ENCODE measurements around the gene CPXM1. TPM values are rescaled to one million over a fixed set of nuclear protein-coding genes. Genes with fewer than 3 reads are reported as not detected.
A peak's percentile ranks its signal among the peaks of the same experiment; 100 is the strongest.
"Not testable (repeated sequence)": the region's sequence is repeated elsewhere in the genome, so short reads cannot be mapped to it uniquely, and the experiment has no call there.

The CPXM1 gene
- total RNA-seq, 1 donor from 2014 or later: 1.3 TPM

DNA sequence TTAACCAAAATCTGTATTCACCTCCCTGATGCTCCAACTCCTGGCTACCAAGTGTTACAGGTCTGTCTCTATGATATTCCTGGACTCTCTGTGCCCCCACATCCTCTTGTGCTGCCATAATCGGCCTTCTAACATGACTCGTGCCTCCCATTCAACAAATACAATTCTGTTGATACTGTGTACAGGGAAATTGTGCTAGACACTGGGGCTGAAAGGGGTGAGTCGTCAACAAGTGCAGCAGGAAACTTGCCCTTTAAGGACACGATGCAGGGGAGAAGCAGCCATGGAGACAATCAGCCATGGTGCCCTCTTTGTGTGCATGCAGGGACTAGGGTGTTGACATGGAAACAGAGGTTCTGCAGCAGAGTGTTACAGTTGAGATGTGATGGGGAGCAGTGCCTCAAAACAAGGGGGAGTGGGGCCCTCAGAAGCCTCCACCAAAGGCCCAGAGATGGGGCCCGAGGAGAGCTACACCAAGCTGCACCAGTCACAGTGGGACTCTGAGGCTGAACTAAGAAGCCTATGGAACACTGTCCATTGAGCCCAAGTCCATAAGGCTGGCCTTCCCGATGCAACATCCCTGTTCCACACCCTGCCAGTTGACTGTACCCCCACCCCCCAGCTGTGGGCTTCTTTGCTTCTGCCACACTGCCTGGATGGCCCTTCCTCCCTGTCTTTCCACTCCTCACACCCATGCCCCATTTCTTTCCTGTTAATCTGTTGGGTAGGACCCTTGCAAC, 37.0 kb upstream of the CPXM1 start:
- Histone ChIP-seq H3K27me3 (no peaks in the 10 kb centered on the region), H3K9me3 (no peaks in the 10 kb centered on the region), H3K4me3 (no peak overlapping the region), H3K27ac (no peak overlapping the region), H3K36me3 (peaks cover 5% of the 10 kb centered on the region), H3K4me1 (peaks cover 16% of the 10 kb centered on the region)
- DNase-seq (peak; percentile 33), ATAC-seq (no peak)
- intact Hi-C loops (cut with DNase I): no loop called here
- TF ChIP-seq, protein P1, sequence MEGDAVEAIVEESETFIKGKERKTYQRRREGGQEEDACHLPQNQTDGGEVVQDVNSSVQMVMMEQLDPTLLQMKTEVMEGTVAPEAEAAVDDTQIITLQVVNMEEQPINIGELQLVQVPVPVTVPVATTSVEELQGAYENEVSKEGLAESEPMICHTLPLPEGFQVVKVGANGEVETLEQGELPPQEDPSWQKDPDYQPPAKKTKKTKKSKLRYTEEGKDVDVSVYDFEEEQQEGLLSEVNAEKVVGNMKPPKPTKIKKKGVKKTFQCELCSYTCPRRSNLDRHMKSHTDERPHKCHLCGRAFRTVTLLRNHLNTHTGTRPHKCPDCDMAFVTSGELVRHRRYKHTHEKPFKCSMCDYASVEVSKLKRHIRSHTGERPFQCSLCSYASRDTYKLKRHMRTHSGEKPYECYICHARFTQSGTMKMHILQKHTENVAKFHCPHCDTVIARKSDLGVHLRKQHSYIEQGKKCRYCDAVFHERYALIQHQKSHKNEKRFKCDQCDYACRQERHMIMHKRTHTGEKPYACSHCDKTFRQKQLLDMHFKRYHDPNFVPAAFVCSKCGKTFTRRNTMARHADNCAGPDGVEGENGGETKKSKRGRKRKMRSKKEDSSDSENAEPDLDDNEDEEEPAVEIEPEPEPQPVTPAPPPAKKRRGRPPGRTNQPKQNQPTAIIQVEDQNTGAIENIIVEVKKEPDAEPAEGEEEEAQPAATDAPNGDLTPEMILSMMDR (IDR thresholded peaks at IDR 0.05): no peak

DNA sequence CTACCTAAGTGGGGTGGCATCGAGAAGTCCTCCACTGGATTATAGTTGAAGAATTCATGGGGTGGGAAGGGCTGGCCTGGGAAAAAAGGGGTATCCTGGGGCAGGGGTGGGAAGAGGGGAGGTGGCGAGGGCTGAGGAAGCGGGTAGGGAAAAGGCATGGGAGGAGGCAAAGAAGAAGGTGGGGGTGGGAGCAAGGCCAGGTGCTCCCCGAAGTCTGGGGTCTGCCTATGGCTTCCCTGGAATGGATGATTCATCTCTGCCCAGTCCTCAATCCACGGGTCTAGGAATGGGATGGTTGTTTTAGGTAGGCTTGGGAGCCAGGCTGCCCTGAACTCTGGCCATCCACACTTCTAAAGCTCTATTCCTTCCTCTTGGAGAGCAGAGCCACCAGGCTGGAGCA, 35.6 kb upstream of the CPXM1 start:
- H3K36me3 ChIP-seq: peaks cover 5% of the 10 kb centered on the region
- H3K4me1 ChIP-seq: peaks cover 7% of the 10 kb centered on the region
- H3K9me3 ChIP-seq: no peaks in the 10 kb centered on the region
- ATAC-seq (no peak), DNase-seq (no peak)
- no peak overlapping the region for H3K27ac ChIP-seq
- no peaks in the 10 kb centered on the region for H3K27me3 ChIP-seq
- no peak overlapping the region for H3K4me3 ChIP-seq
- TF ChIP-seq, protein P1 (IDR thresholded peaks at IDR 0.05): no peak
- intact Hi-C loops (cut with DNase I): no loop called here

DNA sequence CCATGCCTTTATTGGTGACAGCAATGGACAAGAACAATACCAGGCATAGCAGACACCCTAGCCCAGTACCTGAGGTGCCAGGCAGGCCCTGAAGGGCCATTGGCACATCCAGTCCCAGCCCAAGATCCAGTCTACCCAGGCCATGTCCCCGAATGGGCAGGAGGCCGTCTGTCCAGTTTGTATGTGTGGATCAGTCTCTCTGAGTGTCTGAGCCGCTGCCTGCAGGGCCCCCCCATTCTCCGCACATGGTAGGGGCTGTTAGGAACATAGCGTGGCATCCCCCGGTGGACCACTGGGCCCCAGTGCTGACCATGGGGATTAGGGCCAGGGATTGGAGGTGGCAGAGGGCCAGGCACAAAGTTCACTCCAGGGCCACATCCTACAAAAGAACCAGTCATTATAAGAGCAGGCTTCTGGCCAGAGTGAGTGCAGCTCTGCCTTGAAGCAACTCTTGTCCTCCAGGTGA, 34.9 kb upstream of the CPXM1 start:
- intact Hi-C loops (cut with DNase I): no loop called here
- Histone ChIP-seq H3K9me3 (no peaks in the 10 kb centered on the region), H3K27me3 (no peaks in the 10 kb centered on the region), H3K4me1 (peaks cover 7% of the 10 kb centered on the region), H3K4me3 (no peak overlapping the region), H3K27ac (no peak overlapping the region), H3K36me3 (peaks cover 5% of the 10 kb centered on the region)
- no peak for ATAC-seq
- DNase-seq: no peak
- TF ChIP-seq, protein P1 (IDR thresholded peaks at IDR 0.05): no peak

DNA sequence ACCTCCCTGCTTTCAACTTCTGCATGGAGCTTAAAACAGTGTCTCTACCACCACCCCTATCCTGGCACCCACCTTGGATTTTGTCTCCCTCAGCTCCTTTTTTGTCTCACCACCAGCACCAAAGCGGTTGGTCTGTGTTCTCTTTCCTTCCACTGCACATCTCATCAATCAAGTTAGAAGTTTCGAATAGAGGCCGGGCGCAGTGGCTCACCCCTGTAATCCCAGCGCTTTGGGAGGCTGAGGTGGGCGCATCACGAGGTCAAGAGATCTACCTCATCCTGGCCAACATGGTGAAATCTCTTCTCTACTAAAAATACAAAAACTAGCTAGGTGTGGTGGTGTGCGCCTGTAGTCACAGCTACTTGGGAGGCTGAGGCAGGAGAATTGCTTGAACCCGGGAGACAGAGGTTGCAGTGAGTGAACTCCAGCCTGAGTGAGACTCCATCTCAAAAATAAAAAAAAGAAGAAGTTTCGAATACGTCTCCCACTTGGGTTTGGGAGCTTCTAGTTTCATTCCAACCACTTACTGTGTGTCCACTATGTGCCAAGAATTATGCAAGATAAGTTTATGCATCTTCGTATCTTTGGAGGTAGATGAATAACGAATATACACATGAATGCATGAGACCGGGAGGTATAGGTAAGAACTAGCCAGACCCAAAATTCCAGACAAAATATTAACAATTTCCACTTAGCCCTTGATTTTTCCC, 34.1 kb upstream of the CPXM1 start:
- Histone ChIP-seq H3K9me3 (no peaks in the 10 kb centered on the region), H3K27ac (no peak overlapping the region), H3K27me3 (no peaks in the 10 kb centered on the region), H3K36me3 (peaks cover 5% of the 10 kb centered on the region), H3K4me1 (peaks cover 3% of the 10 kb centered on the region), H3K4me3 (no peak overlapping the region)
- ATAC-seq (no peak), DNase-seq (no peak)
- intact Hi-C loops (cut with DNase I): no loop called here
- TF ChIP-seq, protein P1 (IDR thresholded peaks at IDR 0.05): no peak

DNA sequence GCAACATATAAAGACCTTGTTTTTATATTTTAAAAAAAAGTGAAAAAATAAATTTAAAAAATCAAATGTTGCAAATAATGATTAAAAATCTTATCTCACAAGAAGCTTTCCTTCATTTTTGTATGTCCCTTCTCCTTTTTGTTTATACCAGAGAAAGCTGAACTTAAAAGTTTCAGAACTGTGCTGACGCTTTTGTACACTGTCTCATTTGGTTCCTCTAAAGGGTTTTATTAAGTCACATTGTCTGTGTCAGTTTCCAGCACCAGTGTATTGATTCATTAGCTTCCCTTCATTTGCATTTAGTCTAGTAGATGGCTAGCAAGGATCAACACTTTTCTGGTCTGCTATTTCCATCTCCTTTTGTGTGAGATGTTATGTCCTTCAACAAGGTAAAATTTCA, 33.3 kb upstream of the CPXM1 start:
- H3K4me1 ChIP-seq: no peaks in the 10 kb centered on the region
- intact Hi-C loops (cut with DNase I): no loop called here
- no peak overlapping the region for H3K4me3 ChIP-seq
- no peaks in the 10 kb centered on the region for H3K9me3 ChIP-seq
- TF ChIP-seq, protein P1 (IDR thresholded peaks at IDR 0.05): no peak
- DNase-seq: no peak
- H3K36me3 ChIP-seq: peaks cover 5% of the 10 kb centered on the region
- H3K27me3 ChIP-seq: no peaks in the 10 kb centered on the region
- H3K27ac ChIP-seq: no peak overlapping the region
- no peak for ATAC-seq

DNA sequence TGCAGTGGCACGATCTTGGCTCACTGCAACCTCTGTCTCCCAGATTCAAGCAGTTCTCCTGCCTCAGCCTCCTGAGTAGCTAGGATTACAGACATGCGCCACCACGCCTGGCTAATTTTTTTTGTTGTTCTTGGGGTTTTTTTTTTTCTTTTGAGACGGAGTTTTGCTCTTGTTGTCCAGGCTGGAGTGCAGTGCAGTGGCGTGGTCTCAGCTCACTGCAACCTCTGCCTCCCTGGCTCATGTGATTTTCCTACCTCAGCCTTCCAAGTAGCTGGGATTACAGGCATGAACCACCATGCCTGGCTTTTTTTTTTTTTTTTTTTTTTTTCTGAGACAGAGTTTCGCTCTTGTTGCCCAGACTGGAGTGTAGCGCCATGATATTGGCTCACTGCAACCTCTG, 30.8 kb upstream of the CPXM1 start:
- H3K4me3 ChIP-seq; ATAC-seq; H3K9me3 ChIP-seq; intact Hi-C loops (cut with DNase I); H3K4me1 ChIP-seq; H3K36me3 ChIP-seq; H3K27ac ChIP-seq; DNase-seq: not testable (repeated sequence)
- H3K27me3 ChIP-seq: peaks cover 17% of the 10 kb centered on the region
